Aorta (tissue), 5 donors: ENCODE results near the gene SHANK1. TPM values are rescaled to one million over a fixed set of nuclear protein-coding genes. Genes with fewer than 3 reads are reported as not detected.

ENCODE experiments used
- ATAC-seq: fragments of 200-7000 bp; cut with Tn5 transposase; one replicate; pipeline ENCODE4 v1.9.1; 2022; ENCODE audit warnings: moderate library complexity; ENCODE audit not compliant: low FRiP score
- DNase-seq, 2 donors: peaks; one replicate each; pipeline ENCODE4 v3.0.0-alpha.2; 2020
- H3K27ac ChIP-seq, 2 donors: one replicate each; pipeline ENCODE4 v1.5.1; 2013; ENCODE audit warnings: low read length in 2 of 2, mild to moderate bottlenecking in 2 of 2, moderate library complexity in 2 of 2, control low read depth in 1 of 2, inconsistent platforms in 1 of 2, low read depth in 1 of 2
- H3K27me3 ChIP-seq, 2 donors: one replicate each; pipeline ENCODE4 v1.6.1; 2013; ENCODE audit warnings: control low read depth in 1 of 2, low read length in 1 of 2, mild to moderate bottlenecking in 1 of 2, moderate library complexity in 1 of 2; ENCODE audit not compliant: insufficient read depth in 2 of 2, control insufficient read depth in 1 of 2
- H3K36me3 ChIP-seq, 2 donors: one replicate each; pipeline ENCODE4 v1.6.1; 2013; ENCODE audit warnings: control low read depth in 1 of 2, low read length in 1 of 2, mild to moderate bottlenecking in 1 of 2; ENCODE audit not compliant: insufficient read depth in 2 of 2, control insufficient read depth in 1 of 2
- H3K4me1 ChIP-seq, 2 donors: one replicate each; pipeline ENCODE4 v1.6.1; 2013; ENCODE audit warnings: low read length in 2 of 2, control low read depth in 1 of 2, mild to moderate bottlenecking in 1 of 2, moderate library complexity in 1 of 2; ENCODE audit not compliant: insufficient read depth in 2 of 2, control insufficient read depth in 1 of 2
- H3K4me3 ChIP-seq, 2 donors: one replicate each; pipeline ENCODE4 v1.5.1; 2013; ENCODE audit warnings: low read length in 2 of 2, control low read depth in 1 of 2, mild to moderate bottlenecking in 1 of 2
- H3K9me3 ChIP-seq: one replicate; pipeline ENCODE4 v1.6.1; 2013; ENCODE audit warnings: mild to moderate bottlenecking, low read length; ENCODE audit not compliant: control insufficient read depth
- WGBS, 2 donors: extraction: QIAGEN DNeasy Blood & Tissue Kit; methylation state at CpG; one replicate each; pipeline ENCODE4 v1.1.7; 2013; 5-methylcytosine and 5-hydroxymethylcytosine counted together
- intact Hi-C, 2 donors: fragments of 100-400 bp; cut with DNase I; formaldehyde crosslinking; loops; one replicate each; pipeline versions ENCODE4 v1.14.2 to v1.15.0; 2022
- polyA plus RNA-seq, 2 donors: library from polyadenylated mRNA; stranded (reverse); fragments of 200-250 nt; gene quantifications; one replicate each; pipeline ENCODE4 v1.2.3, GENCODE V29; 2013
- total RNA-seq, 2 donors: library from RNA; stranded (reverse); fragmentation: NEBNext Ultra II Directional; extraction: Animal tissue kit (Norgen Biotek cat#: 25700); gene quantifications; one replicate each; pipeline ENCODE4 v1.2.1, GENCODE V29; 2021
- donor health status: healthy with polysubstance abuse.
- donor health status: Bipolar disorder and iron deficiency.
- donor health status: DM: no; HTN: no; CAD: no.
- donor health status: DM: no; HTN: no; CAD: no.
- donor health status: DM: yes; HTN: yes; CAD: no.

Gene SHANK1
- total and polyA plus RNA-seq, 4 donors, result 0.38 to 1.8 (median 0.94) TPM

DNA sequence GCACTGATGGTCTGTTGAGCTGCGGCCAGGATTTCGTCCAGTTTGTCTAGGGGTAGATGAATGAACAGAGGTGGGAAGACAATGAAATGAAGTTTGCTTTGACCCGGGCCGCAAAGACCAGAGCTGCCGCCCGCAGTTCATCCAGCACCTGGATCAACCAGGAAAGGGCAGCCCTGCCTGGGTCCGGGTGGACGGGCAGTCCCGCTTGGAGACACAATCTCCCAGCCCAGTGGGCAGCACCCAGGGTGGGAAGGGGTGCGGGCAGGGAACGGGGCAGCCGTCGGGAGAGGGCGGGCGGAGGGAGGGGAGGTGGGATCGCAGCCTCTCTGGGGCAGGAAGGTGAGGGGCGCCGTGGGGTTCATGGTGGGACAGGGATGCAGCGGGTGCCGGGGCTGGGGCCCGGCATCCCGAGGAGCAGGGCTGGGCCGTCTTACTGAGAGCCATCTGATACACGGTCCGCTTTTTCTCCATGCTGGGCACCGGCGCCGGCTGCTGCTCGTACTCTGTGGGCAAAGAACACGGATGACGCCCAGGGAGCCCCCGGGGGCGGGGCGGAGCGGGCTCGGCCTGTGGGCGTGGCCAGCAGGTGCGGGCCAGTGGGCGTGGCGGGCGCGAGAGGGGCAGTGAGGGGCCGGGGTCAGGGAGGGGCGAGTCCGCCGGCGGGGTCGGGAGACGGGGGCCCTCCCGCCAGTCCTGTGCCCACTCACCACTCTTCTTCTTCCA lies 33.1 kb downstream of the SHANK1 start:
- H3K9me3 ChIP-seq, result no peaks in the 10 kb centered on the region
- H3K27me3 ChIP-seq, result no peaks in the 10 kb centered on the region
- H3K36me3 ChIP-seq, result no peaks in the 10 kb centered on the region
- DNase-seq (no peak), ATAC-seq (no peak)
- no peaks in the 10 kb centered on the region for H3K4me1 ChIP-seq
- intact Hi-C loops, result no loop called here
- 38 to 41% methylated on average over 35 to 50 of the region's 50 CpGs for WGBS, 2 donors
- no peak overlapping the region for H3K27ac ChIP-seq
- no peak overlapping the region for H3K4me3 ChIP-seq

DNA sequence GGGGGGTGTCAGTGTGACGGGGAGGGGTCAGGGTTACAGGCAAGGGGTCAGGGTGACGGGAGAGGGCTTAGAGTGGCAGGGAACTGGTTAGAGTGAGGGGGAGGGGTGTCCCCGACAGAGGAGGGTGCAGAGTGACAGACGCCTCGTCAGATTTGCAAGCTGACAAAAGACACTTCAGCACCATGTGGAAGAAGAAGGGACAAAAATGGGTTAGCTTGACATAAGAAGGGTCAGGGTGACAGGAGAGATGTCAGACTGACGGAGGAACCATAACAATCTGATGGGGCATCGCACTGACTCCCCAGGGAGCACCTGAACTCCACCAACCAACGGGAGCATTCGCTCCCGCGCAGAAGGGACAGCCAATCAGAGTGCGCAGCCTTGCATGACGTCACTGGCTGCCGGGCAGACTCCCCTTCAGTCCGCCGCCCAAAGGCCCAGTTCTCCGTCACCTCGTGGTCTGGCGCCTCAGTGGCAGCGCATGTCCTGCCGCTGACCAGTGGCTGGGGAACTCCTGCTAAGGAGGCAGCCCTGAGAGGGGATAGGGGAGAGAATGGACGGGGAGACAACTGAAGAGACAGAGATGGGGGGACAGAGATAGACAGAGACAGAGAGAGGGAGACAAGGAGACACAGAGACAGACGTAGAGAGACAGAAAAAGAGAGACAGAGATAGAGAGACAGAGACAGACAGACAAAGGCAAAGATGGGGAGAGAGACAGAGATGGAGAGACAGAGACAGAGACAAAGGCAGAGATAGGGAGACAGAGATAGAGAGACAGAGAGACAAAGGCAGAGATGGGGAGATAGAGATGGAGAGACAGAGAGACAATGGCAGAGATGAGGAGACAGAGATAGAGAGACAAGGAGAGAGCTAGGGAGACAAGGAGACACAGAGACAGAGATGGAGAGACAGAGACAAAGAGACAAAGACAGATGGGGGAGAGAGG lies 40.2 kb downstream of the SHANK1 start:
- Histone ChIP-seq H3K27me3 (no peaks in the 10 kb centered on the region), H3K27ac (no peak overlapping the region), H3K36me3 (no peaks in the 10 kb centered on the region), H3K9me3 (peaks cover 1% of the 10 kb centered on the region), H3K4me1 (no peaks in the 10 kb centered on the region), H3K4me3 (no peak overlapping the region)
- DNase-seq (peak; percentile 88 to 92), ATAC-seq (peak; percentile 87)
- intact Hi-C loops, result no loop called here
- WGBS, 2 donors, result 10 to 11% methylated on average over 23 of the region's 23 CpGs

DNA sequence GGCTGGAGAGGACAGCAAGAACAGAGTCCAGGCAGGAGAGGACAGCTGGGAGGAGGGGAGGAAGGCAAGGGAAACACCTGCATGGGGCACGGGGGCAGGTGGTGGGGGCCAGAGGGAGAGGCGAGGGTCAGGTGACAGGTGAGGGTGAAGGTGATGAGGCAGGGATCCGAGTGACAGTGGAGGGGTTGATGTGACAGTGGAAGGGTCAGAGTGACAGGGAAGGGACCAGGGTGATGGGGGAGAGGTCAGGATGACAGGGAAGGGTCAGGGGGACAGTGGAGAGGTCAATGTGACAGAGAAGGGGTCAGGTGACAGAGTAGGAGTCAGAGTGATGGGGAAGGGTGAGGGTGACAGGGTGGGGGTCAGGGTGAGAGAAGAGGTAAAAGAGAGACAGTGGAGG lies 41.3 kb downstream of the SHANK1 start:
- WGBS, 2 donors, result 44 to 57% methylated on average over 3 of the region's 3 CpGs
- DNase-seq (no peak), ATAC-seq (no peak)
- Histone ChIP-seq H3K27ac (no peak overlapping the region), H3K27me3 (no peaks in the 10 kb centered on the region), H3K36me3 (no peaks in the 10 kb centered on the region), H3K4me3 (no peak overlapping the region), H3K4me1 (no peaks in the 10 kb centered on the region), H3K9me3 (peaks cover 1% of the 10 kb centered on the region)
- intact Hi-C loops, result no loop called here

DNA sequence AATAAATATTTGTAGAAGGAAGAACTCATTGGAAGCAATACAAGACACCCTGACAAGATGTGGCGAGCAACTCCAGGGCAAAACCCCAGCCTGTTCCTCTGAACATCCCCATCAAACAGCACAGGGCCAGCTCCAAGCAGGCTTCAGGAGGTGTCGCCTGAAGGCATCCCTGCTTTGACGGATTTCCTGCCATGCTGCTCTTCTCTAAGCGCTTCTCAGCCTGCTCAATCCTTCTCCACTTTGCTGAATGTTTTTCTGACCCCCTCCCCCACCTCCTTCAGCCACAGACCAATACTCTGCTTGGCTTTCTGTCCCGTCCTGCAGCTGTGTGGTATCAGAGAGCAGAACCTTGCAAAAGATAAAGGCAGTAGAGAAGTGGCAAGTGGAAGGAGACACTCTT lies 42.0 kb downstream of the SHANK1 start:
- 66 to 73% methylated on average over 5 of the region's 5 CpGs for WGBS, 2 donors

DNA sequence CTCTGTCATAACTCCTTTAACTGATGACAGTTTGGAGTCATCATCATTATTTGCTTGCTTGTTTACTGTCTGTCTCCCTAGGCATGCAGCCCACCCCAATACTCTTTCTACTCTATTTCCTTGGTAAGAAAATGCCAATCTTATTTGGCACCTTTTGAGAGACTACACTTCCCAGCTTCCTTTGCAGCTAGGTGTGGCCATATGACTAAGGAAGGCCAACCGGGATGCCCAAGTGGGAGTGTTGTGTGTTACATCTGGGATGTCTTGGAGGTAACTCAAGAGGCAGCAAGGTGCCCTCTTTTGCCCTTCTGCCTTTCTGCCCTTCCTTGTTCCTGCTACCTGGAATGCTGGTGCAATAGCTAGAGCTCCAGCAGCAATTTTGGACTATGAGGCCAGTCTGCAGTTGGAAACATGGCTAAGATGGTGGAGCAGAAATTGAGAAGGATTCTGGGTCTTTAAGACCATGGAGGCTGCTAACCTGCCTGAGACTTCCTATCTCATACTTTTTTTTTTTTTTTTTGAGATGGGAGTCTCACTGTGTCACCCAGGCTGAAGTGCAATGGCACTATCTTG lies 42.9 kb downstream of the SHANK1 start:
- H3K27me3 ChIP-seq, result no peaks in the 10 kb centered on the region
- ATAC-seq, result no peak
- H3K4me1 ChIP-seq, result no peaks in the 10 kb centered on the region
- H3K9me3 ChIP-seq, result peaks cover 1% of the 10 kb centered on the region
- intact Hi-C loops, result no loop called here
- no peak for DNase-seq
- H3K27ac ChIP-seq, result no peak overlapping the region
- no peak overlapping the region for H3K4me3 ChIP-seq
- no peaks in the 10 kb centered on the region for H3K36me3 ChIP-seq
- WGBS, 2 donors, result 63 to 77% methylated on average over 1 of the region's 1 CpG

More for the DNA sequence above, 42.0 kb downstream of the SHANK1 start:
- H3K4me1 ChIP-seq, result no peaks in the 10 kb centered on the region
- H3K27me3 ChIP-seq, result no peaks in the 10 kb centered on the region
- peaks cover 1% of the 10 kb centered on the region for H3K9me3 ChIP-seq
- DNase-seq (no peak), ATAC-seq (no peak)
- no peak overlapping the region for H3K27ac ChIP-seq
- intact Hi-C loops, result no loop called here
- no peaks in the 10 kb centered on the region for H3K36me3 ChIP-seq
- H3K4me3 ChIP-seq, result no peak overlapping the region

DNA sequence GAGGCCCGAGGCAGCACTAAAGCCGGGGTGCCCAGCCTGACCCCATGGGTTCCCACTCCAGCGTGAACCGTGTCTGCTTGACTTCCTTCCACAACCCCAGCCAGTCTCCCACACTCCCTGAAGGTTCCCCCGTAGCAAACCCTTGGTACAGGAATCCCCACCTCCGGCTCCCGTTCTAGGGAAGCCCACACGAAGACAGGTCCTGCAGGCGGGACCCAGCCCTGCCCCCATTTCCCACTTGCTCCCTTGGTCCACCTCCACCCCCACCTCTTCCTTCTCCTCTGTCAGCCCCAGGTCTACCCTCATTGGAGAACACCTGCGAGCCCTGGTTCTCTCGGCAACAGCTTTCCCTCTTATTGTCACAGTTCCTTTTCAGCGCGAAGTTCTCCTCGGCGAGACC lies 46.5 kb downstream of the SHANK1 start:
- intact Hi-C loops, result no loop called here
- ATAC-seq, result no peak
- Histone ChIP-seq H3K27me3 (no peaks in the 10 kb centered on the region), H3K9me3 (peaks cover 1% of the 10 kb centered on the region), H3K27ac (no peak overlapping the region), H3K36me3 (no peaks in the 10 kb centered on the region), H3K4me3 (no peak overlapping the region), H3K4me1 (no peaks in the 10 kb centered on the region)
- no peak for DNase-seq
- WGBS, 2 donors, result 25 to 28% methylated on average over 15 of the region's 15 CpGs

DNA sequence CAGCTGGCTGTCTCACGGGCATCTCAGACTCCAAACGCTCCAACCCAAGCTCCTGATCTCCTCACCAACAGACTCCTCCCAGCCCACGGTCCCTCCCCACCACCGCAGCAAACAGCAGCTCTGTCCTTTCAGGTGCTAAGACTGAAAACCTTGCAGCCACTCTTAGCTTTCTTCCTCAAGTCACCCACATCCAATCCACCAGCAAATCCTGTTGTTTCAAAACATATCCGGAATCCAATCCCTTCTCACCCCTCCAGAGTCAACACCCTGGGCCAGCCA lies 49.6 kb downstream of the SHANK1 start:
- WGBS, 2 donors, result 37 to 44% methylated on average over 5 of the region's 5 CpGs
- no peak overlapping the region for H3K4me3 ChIP-seq
- no peaks in the 10 kb centered on the region for H3K36me3 ChIP-seq
- no peak overlapping the region for H3K27ac ChIP-seq
- H3K9me3 ChIP-seq, result no peaks in the 10 kb centered on the region
- intact Hi-C loops, result no loop called here
- ATAC-seq (no peak), DNase-seq (no peak)
- H3K4me1 ChIP-seq, result no peaks in the 10 kb centered on the region
- H3K27me3 ChIP-seq, result no peaks in the 10 kb centered on the region

DNA sequence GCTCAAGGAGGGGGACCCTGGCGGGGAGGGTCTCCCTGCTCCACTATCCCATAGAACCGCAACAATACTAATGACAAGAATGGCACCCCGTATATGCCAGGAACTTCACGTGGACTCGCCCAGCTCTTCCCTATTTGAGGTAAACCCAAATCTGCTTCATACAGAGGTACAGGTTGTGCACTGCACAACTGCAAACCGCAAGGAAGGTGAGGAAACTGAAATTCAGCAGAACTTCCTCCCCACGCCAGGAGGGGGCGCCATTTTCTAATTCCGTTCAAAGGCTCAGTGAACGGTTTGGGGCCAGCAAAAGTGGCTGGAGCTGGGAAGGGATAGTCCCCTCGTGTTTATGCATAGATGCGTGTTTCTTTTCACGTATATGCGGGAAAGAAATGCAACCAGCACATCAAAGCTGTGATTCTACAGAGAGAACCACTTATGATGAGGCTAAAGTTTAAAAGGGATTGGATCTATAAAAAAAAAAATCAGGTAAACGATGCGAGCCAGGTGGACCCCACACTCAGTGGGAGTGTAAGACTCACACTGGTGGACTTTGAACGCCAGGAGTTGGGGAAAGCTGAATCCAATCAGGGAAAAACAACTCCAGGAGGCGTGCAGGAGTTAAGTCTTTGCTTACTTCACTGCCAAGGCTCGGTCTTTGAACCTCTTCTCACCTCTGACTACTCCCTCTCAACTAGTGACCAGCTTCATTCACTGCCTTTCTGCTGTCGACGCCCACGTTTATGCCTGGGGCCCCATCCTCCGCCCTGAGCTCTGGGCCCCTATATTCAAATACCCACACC lies 50.1 kb downstream of the SHANK1 start:
- 45 to 48% methylated on average over 23 of the region's 23 CpGs for WGBS, 2 donors
- H3K36me3 ChIP-seq, result no peaks in the 10 kb centered on the region
- H3K4me3 ChIP-seq, result no peak overlapping the region
- DNase-seq (no peak), ATAC-seq (no peak)
- intact Hi-C loops, result no loop called here
- H3K27me3 ChIP-seq, result no peaks in the 10 kb centered on the region
- H3K4me1 ChIP-seq, result no peaks in the 10 kb centered on the region
- H3K27ac ChIP-seq, result no peak overlapping the region
- no peaks in the 10 kb centered on the region for H3K9me3 ChIP-seq
